ENCODE measurements around the gene CCNE1.
"Not testable (repeated sequence)": the region's sequence is repeated elsewhere in the genome, so short reads cannot be mapped to it uniquely, and the experiment has no call there.

CCNE1 gene

GRCh38 chr19:29815231-29815630, 3.4 kb downstream of the CCNE1 start:
- no peak for DNase-seq (ENCODE audit: low read depth, low spot score)

DNA sequence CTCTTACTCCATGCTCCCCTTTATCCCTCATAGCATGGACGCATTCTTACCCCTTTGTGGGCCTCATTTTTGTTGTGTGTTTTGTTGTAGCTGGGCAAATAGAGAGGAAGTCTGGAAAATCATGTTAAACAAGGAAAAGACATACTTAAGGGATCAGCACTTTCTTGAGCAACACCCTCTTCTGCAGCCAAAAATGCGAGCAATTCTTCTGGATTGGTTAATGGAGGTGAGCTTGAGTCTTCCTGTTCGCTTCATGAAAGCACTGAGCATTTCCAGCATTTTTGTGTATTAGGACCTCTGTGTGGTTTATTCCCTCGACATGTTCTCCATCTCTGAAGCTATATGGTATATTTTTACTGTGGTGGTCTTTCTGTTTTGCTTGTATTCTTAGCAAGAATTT, 5.5 kb downstream of the CCNE1 start:
- no peak for DNase-seq (ENCODE audit: low read depth, low spot score)

GRCh38 chr19:29819300-29819699, 7.5 kb downstream of the CCNE1 start:
- no peak for DNase-seq (ENCODE audit: low read depth, low spot score)

GRCh38 chr19:29819986-29820385, 8.2 kb downstream of the CCNE1 start:
- no peak for DNase-seq (ENCODE audit: low read depth, low spot score)

GRCh38 chr19:29823581-29824330, 12.0 kb downstream of the CCNE1 start:
- DNase-seq (ENCODE audit: low read depth, low spot score) = no peak

DNA sequence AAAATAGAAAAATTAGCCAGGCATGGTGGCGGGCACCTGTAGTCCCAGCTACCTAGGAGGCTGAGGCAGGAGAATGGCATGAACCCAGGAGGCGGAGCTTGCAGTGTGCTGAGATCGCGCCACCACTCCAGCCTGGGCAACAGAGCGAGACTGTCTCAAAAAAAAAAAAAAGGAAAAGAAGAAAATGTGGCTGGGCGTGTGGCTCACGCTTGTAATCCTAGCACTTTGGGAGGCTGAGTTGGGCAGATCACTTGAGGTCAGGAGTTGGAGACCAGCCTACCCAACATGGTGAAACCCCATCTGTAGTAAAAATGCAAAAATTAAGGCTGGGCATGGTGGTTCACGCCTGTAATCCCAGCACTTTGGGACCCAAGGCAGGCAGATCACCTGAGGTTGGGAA, 13.5 kb downstream of the CCNE1 start:
- not testable (repeated sequence) for DNase-seq (ENCODE audit: low read depth, low spot score)

DNA sequence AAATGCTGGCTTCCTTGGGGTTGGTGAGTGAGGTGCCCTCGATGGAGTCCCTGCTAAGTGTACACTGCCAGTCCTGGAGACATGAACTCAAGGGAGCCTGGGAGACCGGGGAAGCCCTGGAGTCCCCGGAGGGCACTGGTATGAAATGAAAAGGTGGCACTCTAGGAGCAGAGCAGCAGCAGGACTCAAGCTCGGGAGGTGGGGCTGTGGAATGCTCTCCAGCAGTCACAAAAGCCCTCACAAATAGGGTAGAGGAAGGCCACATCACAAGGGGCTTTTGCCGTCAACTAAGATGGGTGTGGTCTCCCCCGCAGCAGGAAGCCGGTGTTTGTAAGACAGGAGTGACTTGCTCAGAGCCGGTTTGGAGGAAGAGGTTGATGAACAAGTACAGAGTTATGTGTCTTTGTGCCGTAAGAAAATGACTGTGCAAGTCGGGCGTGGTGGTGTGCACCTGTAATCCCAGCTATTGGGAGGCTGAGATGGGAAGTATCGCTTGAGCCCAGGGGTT, 19.3 kb downstream of the CCNE1 start:
- no peak for DNase-seq (ENCODE audit: low read depth, low spot score)

GRCh38 chr19:29831686-29832085, 19.9 kb downstream of the CCNE1 start:
- no peak for DNase-seq (ENCODE audit: low read depth, low spot score)

DNA sequence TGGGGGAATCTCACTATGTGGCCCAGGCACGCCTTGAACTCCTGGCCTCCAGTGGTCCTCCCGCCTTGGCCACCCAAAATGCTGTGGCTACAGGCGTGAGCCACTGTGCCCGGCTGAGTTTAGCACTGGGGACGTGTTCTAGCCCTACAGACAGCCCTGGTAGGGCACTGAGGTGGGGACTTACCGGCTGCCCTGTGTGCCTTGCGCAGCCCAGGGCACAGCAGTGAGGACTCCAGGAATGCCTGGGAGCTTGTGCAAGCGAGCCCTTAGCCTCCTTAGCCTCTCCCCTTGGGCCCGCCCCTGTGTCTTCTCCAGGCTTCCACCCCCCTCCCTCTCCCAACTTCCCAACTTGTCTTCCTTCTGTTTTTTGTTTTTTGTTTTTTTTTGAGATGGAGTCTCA, 21.0 kb downstream of the CCNE1 start:
- DNase-seq (ENCODE audit: low read depth, low spot score) = no peak

- DNase-seq (ENCODE audit: low read depth, low spot score) = no peak
Observed at GRCh38 chr19:29833614-29834261, 21.9 kb downstream of the CCNE1 start.

DNA sequence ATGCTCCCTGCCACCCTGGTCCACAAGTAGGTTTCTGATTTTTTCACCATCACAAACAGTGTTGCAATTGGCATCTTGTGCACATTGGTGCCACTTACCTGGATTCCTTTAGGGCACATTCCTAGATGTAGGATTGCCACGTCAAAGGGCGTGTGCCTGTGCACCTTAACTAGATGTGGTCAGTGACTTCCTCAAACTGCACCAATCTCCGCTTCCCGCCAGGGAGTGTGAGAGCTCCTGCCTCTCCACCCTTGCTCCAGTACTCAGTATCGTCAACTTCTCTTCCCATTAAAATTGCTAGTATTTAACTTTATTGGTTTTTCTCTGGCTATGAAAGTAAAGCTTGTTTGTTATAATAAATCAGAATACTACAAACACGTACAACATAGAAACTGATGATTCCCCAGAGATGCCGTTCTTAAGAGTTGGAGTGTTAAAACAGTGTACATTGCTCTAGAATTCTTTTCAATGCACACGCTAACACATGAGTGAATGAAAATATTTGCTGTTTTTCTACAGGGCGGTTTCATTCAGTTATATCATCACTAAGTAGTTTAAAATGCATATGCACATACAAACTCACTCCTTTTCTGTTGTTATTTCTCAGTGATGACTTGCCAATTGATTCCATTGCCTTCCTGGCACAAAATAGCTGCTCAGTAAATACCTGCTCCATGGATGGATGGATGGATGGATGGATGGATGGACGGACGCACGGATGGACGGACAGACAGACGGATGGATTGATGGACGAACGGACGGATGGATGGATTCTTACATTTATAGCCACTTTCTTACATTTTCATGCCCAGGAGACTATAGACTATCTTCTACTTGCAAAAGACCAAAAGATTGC, 23.4 kb downstream of the CCNE1 start:
- DNase-seq (ENCODE audit: low read depth, low spot score) = no peak

- no peak for DNase-seq (ENCODE audit: low read depth, low spot score)
Observed at GRCh38 chr19:29836409-29836825, 24.6 kb downstream of the CCNE1 start.

DNA sequence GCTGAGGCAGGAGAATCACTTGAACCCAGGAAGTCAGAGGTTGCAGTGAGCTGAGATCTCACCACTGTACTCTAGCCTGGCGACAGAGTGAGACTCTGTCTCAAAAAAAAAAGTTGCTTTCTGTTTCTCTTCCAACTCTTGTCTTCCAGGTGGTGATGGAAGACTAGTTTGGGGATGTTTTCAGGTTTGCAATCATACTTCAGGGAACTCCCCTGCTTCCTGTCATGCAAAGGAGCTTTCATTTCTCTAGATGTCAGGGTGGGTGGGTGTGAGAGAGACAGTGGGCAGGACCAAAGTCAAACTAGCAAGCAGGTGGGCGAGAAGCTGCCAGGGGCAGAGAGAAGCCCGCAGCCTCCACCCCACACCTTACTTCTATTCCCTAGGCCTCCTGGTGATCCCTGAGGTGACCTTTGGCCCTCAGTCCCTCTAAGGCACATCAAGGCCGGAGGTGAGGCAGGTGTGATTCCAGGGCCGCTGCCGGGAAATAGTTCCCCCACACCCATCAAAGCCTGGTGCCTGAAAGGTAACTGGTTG, 25.7 kb downstream of the CCNE1 start:
- no peak for DNase-seq (ENCODE audit: low read depth, low spot score)

DNA sequence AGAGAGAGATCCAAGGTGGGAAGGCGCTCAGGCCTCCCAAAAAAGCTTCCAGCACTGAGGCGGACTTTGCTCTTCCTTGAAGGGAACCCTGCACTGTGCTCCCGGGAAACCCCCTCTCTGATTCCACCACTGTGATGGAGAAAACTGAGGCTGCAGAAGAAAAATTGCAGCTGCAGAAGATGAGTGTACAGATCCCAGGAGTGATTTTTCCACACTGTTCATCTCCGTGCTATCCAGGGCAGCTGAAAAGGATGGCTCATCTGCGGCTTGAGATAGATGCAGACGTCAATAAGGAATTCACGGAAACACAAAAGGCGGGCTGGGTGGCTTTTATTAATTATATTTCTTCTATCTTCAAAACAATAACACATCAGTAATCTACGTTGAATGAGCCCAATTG, 26.2 kb downstream of the CCNE1 start:
- DNase-seq (ENCODE audit: low read depth, low spot score) = no peak

- DNase-seq (ENCODE audit: low read depth, low spot score) = no peak
Observed at GRCh38 chr19:29840066-29840950, 28.5 kb downstream of the CCNE1 start.

DNA sequence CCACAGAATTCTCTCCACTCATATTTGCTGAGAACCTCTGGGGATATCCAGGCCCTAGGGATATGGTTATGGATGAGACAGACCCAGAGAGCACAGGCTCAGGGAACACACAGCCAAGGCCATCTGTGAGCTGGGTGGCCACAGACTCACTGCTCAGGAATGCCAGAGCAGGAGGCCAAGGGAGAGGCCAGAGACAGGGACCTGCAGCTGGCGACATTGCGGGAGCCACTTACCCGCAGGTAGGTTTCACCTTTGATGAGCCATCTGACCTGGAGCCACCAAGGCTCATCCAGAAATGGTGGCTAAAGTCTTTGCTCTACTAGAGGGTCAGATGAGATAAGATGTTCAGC, 29.4 kb downstream of the CCNE1 start:
- DNase-seq (ENCODE audit: low read depth, low spot score) = no peak

DNA sequence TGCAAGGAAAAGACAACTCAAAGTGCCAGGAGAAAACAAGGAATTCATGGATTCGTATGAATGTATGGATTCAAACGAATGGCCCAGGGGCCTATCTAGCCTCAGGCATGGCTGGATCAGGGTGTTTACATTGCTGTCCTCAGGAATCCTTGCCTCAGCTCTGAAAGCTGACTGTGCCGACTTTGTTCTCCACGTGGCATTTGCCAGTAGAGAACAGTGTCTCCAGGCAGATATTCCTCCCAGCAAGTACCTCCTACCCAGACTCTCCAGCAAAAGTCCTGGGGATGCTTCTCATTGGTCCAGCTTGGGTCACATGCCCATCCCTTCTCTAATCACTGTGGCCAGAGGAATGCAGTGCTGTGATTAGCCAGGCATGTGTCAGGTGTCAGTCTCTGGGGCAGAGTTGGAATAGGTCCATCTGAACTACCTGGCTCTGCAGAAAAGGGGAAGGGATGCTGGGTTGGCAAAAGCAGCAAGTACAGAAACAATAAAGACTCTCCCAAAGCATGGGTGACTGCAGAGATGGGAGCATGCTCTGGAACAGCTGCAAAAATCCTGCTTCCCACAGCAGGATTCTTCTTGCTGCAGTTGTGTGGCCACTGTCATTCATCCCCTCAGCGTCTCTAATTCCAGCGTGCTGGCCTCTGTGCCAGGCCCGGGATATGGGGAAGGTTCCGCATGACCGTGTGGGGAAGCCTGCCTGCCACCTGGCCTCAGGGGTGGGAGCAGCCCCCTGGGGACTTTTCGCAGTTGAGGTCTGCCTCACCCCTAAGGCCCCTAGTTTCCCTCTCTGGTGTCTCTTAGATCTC, 30.0 kb downstream of the CCNE1 start:
- DNase-seq (ENCODE audit: low read depth, low spot score) = no peak

GRCh38 chr19:29842471-29843179, 30.8 kb downstream of the CCNE1 start:
- DNase-seq (ENCODE audit: low read depth, low spot score) = no peak

DNA sequence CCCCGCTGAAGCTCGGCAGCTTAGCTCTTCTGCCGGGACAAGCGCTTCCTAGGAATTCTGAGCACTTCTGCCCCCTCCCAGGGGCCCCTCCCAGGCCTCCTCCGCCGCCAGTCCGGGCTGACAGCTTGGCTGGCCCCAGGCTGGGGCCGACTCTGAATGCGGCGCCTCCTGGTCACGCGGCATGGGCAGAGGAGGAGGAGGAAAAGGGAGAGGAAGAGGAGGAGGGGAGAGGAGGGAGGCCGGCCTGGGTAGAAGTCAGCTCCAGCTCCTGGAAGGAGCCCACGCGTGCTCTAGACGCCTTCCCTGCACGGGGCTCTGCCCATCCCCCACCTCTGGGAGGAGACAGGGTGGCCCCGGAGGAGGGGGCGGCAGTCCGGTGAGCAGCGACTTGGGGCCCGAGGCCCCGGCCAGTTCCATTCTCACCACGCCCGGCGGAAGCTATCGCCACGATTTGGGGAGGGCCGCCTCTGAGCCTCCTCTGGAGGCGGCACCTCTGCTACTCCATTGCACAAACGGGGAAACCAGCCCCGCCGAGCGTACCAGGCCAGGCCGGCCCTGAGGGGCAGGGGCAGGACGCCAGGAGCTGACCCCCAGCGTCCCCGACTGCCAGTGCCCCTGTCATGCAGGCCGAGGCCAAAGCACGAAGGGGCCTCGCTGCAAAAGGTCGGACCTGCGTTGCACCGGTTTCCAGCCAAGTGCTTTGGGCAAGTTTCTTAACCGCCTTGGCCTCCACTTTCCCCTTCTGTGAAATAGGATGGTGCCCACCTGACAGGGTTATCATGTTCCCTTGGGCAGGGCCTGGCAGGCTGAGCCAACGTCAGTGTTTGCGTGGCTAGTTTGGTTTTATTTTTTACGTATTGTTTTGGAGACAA, 31.6 kb downstream of the CCNE1 start:
- DNase-seq (ENCODE audit: low read depth, low spot score) = no peak

Data from smooth muscle cell of the brain vasculature (primary cell).